Stomach (tissue), 9 donors: Measurements from ENCODE around the gene GRAP. TPM values are rescaled to one million over a fixed set of nuclear protein-coding genes. Genes with fewer than 3 reads are reported as not detected.

ENCODE experiments used
- DNase-seq, 2 donors: peaks; one replicate each; pipeline versions ENCODE4 v3.0.0 to v3.0.0-alpha.2; 2013 to 2019
- H3K27ac ChIP-seq, 5 donors: fragments of 200-600 bp in 4 of 5; sonication (generic) in 4 of 5; one replicate each; pipeline ENCODE4 v1.5.1; 2013 to 2019; ENCODE audit warnings: mild to moderate bottlenecking in 1 of 5, moderate library complexity in 1 of 5
- H3K27me3 ChIP-seq, 3 donors: fragments of 200-600 bp; sonication (generic); one replicate each; pipeline ENCODE4 v1.5.1; 2017 to 2019; ENCODE audit warnings: mixed run types in 1 of 3
- H3K36me3 ChIP-seq, 4 donors: fragments of 200-600 bp; sonication (generic); 1 replicate in 3 of 4; 2 replicates in 1 of 4; pipeline ENCODE4 v1.5.1; 2016 to 2019
- H3K4me1 ChIP-seq, 4 donors: fragments of 200-600 bp; sonication (generic); one replicate each; pipeline ENCODE4 v1.5.1; 2016 to 2019
- H3K4me3 ChIP-seq, 4 donors: fragments of 200-600 bp; sonication (generic) in 3 of 4; one replicate each; pipeline ENCODE4 v1.5.1; 2016 to 2019; ENCODE audit warnings: mild to moderate bottlenecking in 1 of 4
- H3K9me3 ChIP-seq, 4 donors: fragments of 200-600 bp; sonication (generic); one replicate each; pipeline ENCODE4 v1.5.1; 2016 to 2019
- CTCF ChIP-seq, 7 experiments: fragments of 450-650 bp in 4 of 7; fragments of 200-600 bp in 3 of 7; sonication (generic) in 3 of 7; IDR thresholded peaks; one replicate each; pipeline ENCODE4 v1.5.1; 2016 to 2019; ENCODE audit warnings: antibody characterized with exemption in 7 of 7, control low read depth in 2 of 7, mild to moderate bottlenecking in 1 of 7
- EP300 ChIP-seq: sonication (generic); formaldehyde crosslinking; IDR thresholded peaks from one replicate; pipeline ENCODE4 v1.6.1; 2017; ENCODE audit warnings: antibody characterized with exemption
- POLR2A ChIP-seq, 4 donors: fragments of 450-650 bp; IDR thresholded peaks; one replicate each; pipeline ENCODE4 v1.6.1; 2016; ENCODE audit warnings: antibody characterized with exemption in 4 of 4, control low read depth in 2 of 4, mild to moderate bottlenecking in 1 of 4, moderate library complexity in 1 of 4
- POLR2AphosphoS5 ChIP-seq, 3 donors: sonication (generic); formaldehyde crosslinking; IDR thresholded peaks; one replicate each; pipeline ENCODE4 v1.6.1; 2016; ENCODE audit warnings: antibody characterized with exemption in 3 of 3
- WGBS, 5 donors: extraction: QIAGEN DNeasy Blood & Tissue Kit in 3 of 5; methylation state at CpG; one replicate each; pipeline versions ENCODE4 v1.1.5 to v1.1.7; 2013 to 2018; 5-methylcytosine and 5-hydroxymethylcytosine counted together
- intact Hi-C: fragments of 100-400 bp; cut with DNase I; formaldehyde crosslinking; loops from one replicate; pipeline ENCODE4 v1.15.1; 2023; ENCODE audit warnings: low total_unique reads
- polyA plus RNA-seq, 3 donors: library from polyadenylated mRNA; stranded (reverse); fragments of 200-250 nt; gene quantifications; one replicate each; pipeline ENCODE4 v1.2.3, GENCODE V29; 2013
- total RNA-seq, 5 donors: library from RNA; depleted of rRNA; stranded (reverse); fragments of >200 nt; gene quantifications; one replicate each; pipeline versions ENCODE4 v1.1.0 to v1.2.3, GENCODE V29; 2014 to 2016
- donor health status: healthy with polysubstance abuse.
- donor health status: Bipolar disorder and iron deficiency.
- donor health status: healthy.

GRAP gene
- total and polyA plus RNA-seq, 8 donors = 0.87 to 92.2 (median 2.9) TPM

- Histone ChIP-seq H3K4me1 (peaks cover 35 to 54% (median 52%) of the 10 kb centered on the region in 4 donors), H3K27me3 (peaks cover 0 to 12% (median 0%) of the 10 kb centered on the region in 3 donors), H3K4me3 (peak overlapping the region; percentile 68 to 74 (median 72)), H3K27ac (peak overlapping the region; percentile 86 to 92 (median 88)), H3K9me3 (no peaks in the 10 kb centered on the region), H3K36me3 (no peaks in the 10 kb centered on the region)
- peak; percentile 59 to 72 for DNase-seq
- WGBS, 5 donors = 11 to 49% (median 16%) methylated on average over 9 to 73 of the region's 73 CpGs
- intact Hi-C loops = no loop called here
- no peak for TF ChIP-seq CTCF (IDR thresholded peaks at IDR 0.05)
- peak in 1 of 3 donors; percentile 28 for TF ChIP-seq POLR2AphosphoS5 (IDR thresholded peaks at IDR 0.05)
These were observed 43.0 kb downstream of the GRAP start for GRCh38 chr17:19003543-19004420.

- intact Hi-C loops = no loop called here
- WGBS, 5 donors = 48 to 67% (median 52%) methylated on average over 7 to 11 of the region's 11 CpGs
- peak overlapping the region; percentile 68 to 74 (median 72) for H3K4me3 ChIP-seq
- H3K36me3 ChIP-seq = no peaks in the 10 kb centered on the region
- DNase-seq = no peak
- peak overlapping the region; percentile 60 to 92 (median 88) for H3K27ac ChIP-seq
- H3K9me3 ChIP-seq = no peaks in the 10 kb centered on the region
- peaks cover 0 to 12% (median 0%) of the 10 kb centered on the region in 3 donors for H3K27me3 ChIP-seq
- peaks cover 35 to 61% (median 56%) of the 10 kb centered on the region in 4 donors for H3K4me1 ChIP-seq
- TF ChIP-seq POLR2A (IDR thresholded peaks at IDR 0.05) (no peak), CTCF (IDR thresholded peaks at IDR 0.05) (no peak), EP300 (no peak), POLR2AphosphoS5 (IDR thresholded peaks at IDR 0.05) (no peak)
These were observed 43.8 kb downstream of the GRAP start for GRCh38 chr17:19002805-19003542.

DNA sequence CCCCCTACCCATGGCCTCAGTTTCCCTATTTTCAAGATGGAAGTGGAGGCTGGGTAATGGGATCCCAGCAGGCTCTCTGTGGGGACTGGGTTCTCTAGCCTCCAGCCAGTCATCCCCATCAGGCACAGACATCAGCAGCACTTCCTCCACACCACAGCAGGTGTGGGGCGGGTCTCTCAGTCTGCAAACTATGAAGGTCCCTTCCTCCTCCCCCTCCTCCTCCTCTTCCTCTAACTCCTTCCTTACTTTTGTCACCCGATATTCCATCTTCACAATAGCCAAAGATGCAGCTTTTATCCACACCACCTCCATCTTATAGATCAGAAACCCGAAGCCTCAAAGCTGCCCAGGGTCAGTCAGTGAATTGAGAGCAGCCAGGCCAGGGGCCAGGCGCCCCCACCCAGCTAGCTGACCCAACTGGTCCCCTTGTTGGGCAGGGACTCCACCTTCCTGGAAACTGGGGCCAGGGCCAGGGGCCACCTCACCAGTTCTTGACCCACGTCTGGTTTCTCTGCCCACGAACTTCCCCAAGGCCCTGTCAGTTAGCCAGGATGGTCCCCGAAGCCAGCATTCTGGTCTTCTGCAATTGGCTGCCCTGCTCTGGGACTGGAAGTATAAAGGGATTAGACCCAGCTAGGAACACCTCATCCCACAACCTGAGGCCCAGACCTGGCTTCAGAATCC lies 44.7 kb downstream of the GRAP start:
- H3K27me3 ChIP-seq = peaks cover 0 to 12% (median 0%) of the 10 kb centered on the region in 3 donors
- H3K4me3 ChIP-seq = peak overlapping the region in 2 of 4 donors; percentile 68 to 73
- no peaks in the 10 kb centered on the region for H3K9me3 ChIP-seq
- 43 to 53% (median 50%) methylated on average over 7 of the region's 7 CpGs for WGBS, 5 donors
- H3K27ac ChIP-seq = peak overlapping the region; percentile 25 to 86 (median 69)
- peaks cover 0 to 4% (median 0%) of the 10 kb centered on the region in 4 donors for H3K36me3 ChIP-seq
- intact Hi-C loops = no loop called here
- TF ChIP-seq POLR2A (IDR thresholded peaks at IDR 0.05) = no peak
- no peak for TF ChIP-seq POLR2AphosphoS5 (IDR thresholded peaks at IDR 0.05)
- TF ChIP-seq CTCF (IDR thresholded peaks at IDR 0.05) = no peak
- no peak for TF ChIP-seq EP300
- peaks cover 35 to 65% (median 62%) of the 10 kb centered on the region in 4 donors for H3K4me1 ChIP-seq
- DNase-seq = no peak
